Stimulated activated naive CD8-positive, alpha-beta T cell treated with anti-CD3 and anti-CD28 coated beads, Interleukin-15, Interleukin-2, amounts not matched to agents 100 ng/mL and 50 ng/mL, for 24 hours (primary cell): ENCODE measurements around the gene CTNNA2.

Experiments used
- H3K27ac Mint-ChIP-seq: one replicate; pipeline ENCODE4 v1.8.0; 2021; ENCODE audit warnings: mild to moderate bottlenecking, mixed read lengths
- H3K27me3 Mint-ChIP-seq: one replicate; pipeline ENCODE4 v1.8.0; 2021; ENCODE audit warnings: mixed read lengths
- H3K36me3 Mint-ChIP-seq: one replicate; pipeline ENCODE4 v1.8.0; 2021; ENCODE audit warnings: low read depth, mixed read lengths
- H3K4me1 Mint-ChIP-seq: one replicate; pipeline ENCODE4 v1.8.0; 2021; ENCODE audit warnings: low read depth, mixed read lengths
- H3K4me3 Mint-ChIP-seq: one replicate; pipeline ENCODE4 v1.8.0; 2021; ENCODE audit warnings: mild to moderate bottlenecking, mixed read lengths
- H3K9me3 Mint-ChIP-seq: one replicate; pipeline ENCODE4 v1.8.0; 2021; ENCODE audit warnings: mixed read lengths

Gene CTNNA2

DNA sequence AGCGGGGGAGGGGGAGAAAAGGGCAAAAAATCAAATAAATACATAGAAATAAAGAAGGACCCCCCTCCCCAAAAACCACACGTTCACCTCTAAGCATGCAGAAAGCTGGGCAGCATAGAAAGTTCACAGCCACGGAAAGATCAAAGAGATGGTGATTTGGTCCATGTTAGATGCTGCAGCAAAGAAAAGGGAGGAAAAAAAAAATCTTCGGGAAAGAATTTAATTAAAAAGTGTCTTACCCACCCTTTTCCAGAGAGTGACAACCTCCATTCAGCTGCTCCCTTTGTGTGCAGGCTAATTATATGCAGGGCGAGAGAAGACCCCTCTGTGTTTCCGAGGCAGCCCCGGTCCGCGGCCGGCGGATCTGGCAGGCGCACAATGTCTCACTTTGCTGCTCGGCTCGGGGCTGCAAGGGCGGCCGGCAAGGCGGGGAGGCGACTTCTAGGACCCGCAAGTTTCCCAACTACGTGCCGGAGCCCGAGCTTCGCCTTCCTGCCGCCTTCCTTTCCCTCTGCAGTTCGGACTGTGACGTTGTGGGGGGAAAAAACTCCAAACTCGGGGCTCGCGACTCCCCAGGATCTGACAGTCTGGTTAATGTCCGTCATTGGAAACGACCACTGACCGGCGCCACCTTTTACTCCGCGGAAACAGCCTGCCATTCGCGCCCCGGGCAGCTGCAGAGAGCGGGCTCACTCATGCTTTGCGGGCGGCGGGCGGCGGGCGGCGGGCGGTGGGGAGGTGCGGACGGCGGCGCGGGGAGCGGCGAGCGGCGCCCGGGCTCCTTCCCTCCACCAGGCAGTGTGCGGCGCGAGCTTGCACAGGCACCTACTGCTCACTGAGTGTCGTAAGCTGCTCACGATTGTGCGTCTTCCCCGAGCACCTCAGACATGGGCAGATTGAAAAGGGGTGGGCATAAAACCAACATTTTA is 791.3 kb downstream of the CTNNA2 start, which contains the start of gene LRRTM1:
LRRTM1 (minus strand) TSS at position 844 of the 929 bp plus-strand sequence. CDS start 933 bp downstream, outside the sequence.
- Mint-ChIP-seq H3K27ac (no peak within 1 kb of the TSS), H3K27me3 (peaks cover 48% of the 10 kb centered on the region), H3K36me3 (no peaks in the 10 kb centered on the region), H3K9me3 (no peaks in the 10 kb centered on the region), H3K4me3 (no peak within 1 kb of the TSS), H3K4me1 (no peaks in the 10 kb centered on the region)

DNA sequence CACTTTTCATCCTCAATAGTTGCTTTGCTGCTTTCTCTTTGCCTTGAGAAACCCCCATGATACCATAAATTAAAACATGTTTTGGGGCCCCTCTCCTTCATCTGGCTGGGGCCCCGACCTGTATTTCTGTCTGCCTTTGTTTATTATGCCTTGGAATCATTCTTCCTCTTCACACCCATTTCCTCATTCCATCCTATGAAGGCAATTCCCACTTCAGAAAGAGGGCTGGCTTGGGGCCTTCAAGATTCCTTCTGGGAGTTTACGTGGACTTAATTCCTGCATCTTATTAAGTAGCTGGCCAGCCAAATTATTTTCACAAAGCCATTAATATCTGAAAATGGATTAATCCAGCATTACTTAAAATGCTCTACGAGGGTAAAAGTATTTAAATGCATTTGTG is 798.5 kb downstream of the CTNNA2 start:
- Mint-ChIP-seq H3K36me3 (no peaks in the 10 kb centered on the region), H3K27ac (no peak overlapping the region), H3K27me3 (peaks cover 2% of the 10 kb centered on the region), H3K9me3 (peaks cover 9% of the 10 kb centered on the region), H3K4me3 (no peak overlapping the region), H3K4me1 (no peaks in the 10 kb centered on the region)

DNA sequence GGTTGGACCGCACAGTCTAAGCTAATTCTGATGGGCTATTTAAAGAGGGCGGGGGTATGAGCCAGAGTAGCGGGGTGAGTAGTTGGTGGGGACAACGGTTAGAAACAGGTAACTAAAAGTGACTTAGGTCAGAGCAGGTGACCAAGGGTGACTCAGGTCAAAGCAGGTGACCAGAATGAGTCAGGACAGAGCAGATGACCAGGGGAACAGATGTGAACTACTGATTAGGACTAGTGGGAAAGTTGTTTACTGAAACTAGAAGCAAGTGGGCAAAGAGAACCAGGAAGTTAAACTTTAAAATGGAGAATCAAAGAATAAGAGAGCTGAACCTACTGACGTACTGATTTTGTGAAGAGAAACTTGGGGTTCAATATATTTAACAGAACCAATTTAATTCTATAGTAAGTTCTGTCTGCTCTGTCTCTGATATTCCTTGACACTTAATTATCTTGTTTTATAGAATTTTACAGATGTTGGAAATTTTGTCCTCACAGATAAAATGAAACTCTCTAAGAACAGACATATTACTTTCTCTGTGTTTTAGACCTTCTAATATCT is 799.5 kb downstream of the CTNNA2 start:
- Mint-ChIP-seq H3K36me3 (no peaks in the 10 kb centered on the region), H3K4me3 (no peak overlapping the region), H3K9me3 (peaks cover 9% of the 10 kb centered on the region), H3K27me3 (no peaks in the 10 kb centered on the region), H3K4me1 (no peaks in the 10 kb centered on the region), H3K27ac (no peak overlapping the region)

DNA sequence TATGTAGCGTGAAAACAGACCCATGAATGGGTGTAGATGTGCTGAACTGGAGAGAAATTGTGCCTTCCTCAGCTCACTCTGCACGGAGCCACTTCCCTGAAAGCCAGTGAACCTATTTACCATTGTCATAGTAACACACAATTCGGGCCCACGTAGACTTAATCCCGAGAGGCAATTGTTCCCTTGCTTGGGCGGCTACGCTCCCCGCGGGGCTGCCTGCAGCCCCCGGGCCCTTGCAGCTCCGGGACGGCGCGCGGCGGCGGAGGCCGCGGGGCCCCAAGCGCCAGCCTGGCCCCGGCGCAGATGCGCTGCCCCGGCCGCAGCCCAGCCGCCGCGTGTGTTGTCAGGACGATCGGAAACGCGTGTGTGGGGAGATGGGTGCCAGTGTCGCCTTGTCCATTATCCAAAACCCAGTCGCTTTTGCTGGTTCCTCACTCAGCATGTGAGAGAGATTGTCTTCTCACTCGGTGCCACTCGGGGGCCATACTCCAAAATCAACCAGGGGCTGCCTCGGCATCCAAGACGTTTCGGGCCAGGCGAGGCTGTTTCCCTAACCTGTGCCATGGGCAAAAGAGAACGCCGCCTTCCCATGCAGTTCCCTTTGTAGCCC is 809.6 kb downstream of the CTNNA2 start:
- no peak overlapping the region for H3K4me3 Mint-ChIP-seq
- no peaks in the 10 kb centered on the region for H3K4me1 Mint-ChIP-seq
- no peaks in the 10 kb centered on the region for H3K36me3 Mint-ChIP-seq
- H3K9me3 Mint-ChIP-seq: no peaks in the 10 kb centered on the region
- no peak overlapping the region for H3K27ac Mint-ChIP-seq
- peaks cover 7% of the 10 kb centered on the region for H3K27me3 Mint-ChIP-seq

DNA sequence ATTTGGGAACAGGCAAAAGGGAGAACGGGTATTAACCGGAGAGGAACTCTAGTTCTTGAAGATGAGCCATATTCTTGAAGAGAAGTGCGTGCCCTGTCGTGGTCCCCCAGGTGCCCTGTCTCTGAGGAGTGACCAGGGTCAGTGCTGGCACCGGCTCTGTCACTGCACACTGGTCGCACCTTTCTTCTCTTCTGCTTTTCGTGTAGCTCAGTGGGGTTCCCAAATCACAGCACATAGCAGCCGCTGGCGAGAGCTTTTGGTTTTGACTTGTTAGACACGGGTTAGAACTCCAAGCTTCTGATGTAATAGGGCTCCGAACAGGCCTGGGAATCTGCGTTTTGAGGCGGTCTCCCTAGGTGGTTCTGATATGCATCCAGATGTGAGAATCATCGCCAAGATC is 810.1 kb downstream of the CTNNA2 start:
- Mint-ChIP-seq H3K27ac (no peak overlapping the region), H3K4me1 (no peaks in the 10 kb centered on the region), H3K4me3 (no peak overlapping the region), H3K36me3 (no peaks in the 10 kb centered on the region), H3K9me3 (no peaks in the 10 kb centered on the region), H3K27me3 (peaks cover 7% of the 10 kb centered on the region)

DNA sequence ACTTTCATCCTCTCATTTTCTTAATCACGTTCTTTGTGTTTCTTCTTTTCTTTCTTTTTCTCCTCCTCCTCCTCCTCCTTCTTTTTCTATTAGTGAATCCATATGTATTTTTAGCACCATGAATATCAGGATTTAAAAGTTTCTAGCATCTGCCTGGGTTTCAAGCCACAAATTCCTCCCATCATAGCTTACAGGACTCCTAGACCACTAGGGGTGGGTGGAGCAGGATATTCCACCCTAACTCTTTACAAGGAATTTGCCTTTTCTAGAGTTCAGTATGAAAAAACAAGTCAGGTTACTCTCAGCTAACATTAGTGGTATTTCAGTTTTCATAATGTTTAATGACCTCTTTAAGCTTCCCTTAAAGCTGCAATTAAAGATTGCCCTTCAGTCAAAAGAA is 810.8 kb downstream of the CTNNA2 start:
- no peaks in the 10 kb centered on the region for H3K9me3 Mint-ChIP-seq
- no peak overlapping the region for H3K27ac Mint-ChIP-seq
- H3K4me1 Mint-ChIP-seq: no peaks in the 10 kb centered on the region
- H3K27me3 Mint-ChIP-seq: peaks cover 7% of the 10 kb centered on the region
- H3K4me3 Mint-ChIP-seq: no peak overlapping the region
- H3K36me3 Mint-ChIP-seq: no peaks in the 10 kb centered on the region

DNA sequence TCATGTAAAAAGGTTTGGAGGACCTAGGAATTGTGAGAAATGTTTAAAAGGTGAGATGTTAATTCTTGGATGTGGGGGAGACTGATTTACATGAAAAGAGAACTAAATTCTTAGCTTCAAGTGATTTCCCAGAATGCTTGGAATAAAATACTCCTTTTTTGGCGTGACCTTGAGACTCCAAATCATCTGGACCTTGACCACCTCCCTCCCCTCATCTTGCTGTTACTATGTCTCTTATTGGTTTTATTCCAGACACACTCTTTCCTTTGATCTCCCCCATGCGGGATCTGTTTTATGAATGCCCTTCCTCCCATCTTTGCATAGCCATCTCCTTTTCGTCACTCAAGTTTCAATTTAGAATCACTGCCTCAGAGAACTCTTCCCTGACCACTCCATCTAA is 811.7 kb downstream of the CTNNA2 start:
- H3K4me3 Mint-ChIP-seq: no peak overlapping the region
- no peak overlapping the region for H3K27ac Mint-ChIP-seq
- H3K36me3 Mint-ChIP-seq: no peaks in the 10 kb centered on the region
- peaks cover 7% of the 10 kb centered on the region for H3K27me3 Mint-ChIP-seq
- no peaks in the 10 kb centered on the region for H3K4me1 Mint-ChIP-seq
- no peaks in the 10 kb centered on the region for H3K9me3 Mint-ChIP-seq

DNA sequence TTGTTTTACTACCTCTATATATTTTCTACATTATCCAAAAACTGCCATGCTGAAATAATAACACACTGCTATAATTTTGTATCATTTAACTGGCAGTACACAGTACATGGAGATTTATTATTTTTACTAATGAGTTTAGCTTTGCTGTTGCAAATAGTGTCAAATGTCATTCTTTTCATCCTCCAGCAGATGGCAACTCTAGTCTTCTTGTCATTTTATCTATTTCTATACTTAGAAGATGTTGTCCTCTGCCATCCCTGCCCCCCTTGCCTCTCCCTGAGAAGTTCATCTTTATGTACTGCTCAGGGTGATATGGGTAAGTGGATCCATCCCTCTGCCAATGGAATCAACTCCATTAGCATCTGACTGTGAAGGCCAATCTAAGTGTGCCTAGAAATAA is 813.4 kb downstream of the CTNNA2 start:
- Mint-ChIP-seq H3K9me3 (peaks cover 4% of the 10 kb centered on the region), H3K27ac (no peak overlapping the region), H3K4me3 (no peak overlapping the region), H3K4me1 (no peaks in the 10 kb centered on the region), H3K27me3 (peaks cover 5% of the 10 kb centered on the region), H3K36me3 (no peaks in the 10 kb centered on the region)

DNA sequence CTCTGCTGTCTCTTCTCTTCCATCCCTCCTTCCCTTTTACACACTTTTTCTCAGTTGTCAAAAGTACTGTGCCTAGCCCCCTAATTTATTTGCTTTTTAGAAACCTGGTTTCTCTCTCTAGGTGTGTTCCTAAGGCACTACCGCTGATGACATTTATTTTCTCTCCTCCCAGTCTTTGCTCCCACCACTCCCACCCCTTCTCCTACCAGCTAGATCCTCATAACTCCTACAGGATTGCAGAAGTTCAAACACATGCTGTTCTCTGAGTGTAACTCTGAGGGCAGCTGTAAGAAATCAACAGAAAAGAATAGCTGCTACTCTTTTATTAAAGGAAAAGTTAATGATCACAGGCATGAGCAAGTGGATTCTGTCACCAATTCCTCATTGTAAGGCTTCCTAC is 814.0 kb downstream of the CTNNA2 start:
- Mint-ChIP-seq H3K27me3 (peaks cover 3% of the 10 kb centered on the region), H3K9me3 (peaks cover 4% of the 10 kb centered on the region), H3K4me3 (no peak overlapping the region), H3K27ac (no peak overlapping the region), H3K36me3 (no peaks in the 10 kb centered on the region), H3K4me1 (no peaks in the 10 kb centered on the region)

DNA sequence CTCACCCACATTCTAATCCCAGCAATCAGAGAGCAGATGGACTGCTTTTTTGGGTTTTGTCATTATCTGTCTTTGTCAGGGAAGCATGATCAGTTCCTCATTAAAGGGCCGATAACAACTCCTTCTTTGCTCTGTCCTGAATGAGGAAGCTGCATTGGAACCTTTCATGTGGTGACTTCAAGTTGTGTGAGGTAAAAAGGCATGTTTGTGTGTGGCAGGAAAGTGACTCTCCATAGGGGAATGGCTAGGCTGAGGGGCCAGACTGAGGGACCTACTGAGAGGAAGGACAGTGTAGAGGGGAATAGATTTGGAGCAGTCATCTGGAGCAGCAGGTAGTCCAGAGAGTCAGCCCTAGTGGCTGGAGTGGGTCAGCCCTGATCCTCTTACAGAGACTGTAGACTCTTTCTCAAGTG is 815.3 kb downstream of the CTNNA2 start:
- no peaks in the 10 kb centered on the region for H3K27me3 Mint-ChIP-seq
- H3K9me3 Mint-ChIP-seq: peaks cover 4% of the 10 kb centered on the region
- no peak overlapping the region for H3K4me3 Mint-ChIP-seq
- H3K4me1 Mint-ChIP-seq: no peaks in the 10 kb centered on the region
- H3K36me3 Mint-ChIP-seq: no peaks in the 10 kb centered on the region
- no peak overlapping the region for H3K27ac Mint-ChIP-seq

DNA sequence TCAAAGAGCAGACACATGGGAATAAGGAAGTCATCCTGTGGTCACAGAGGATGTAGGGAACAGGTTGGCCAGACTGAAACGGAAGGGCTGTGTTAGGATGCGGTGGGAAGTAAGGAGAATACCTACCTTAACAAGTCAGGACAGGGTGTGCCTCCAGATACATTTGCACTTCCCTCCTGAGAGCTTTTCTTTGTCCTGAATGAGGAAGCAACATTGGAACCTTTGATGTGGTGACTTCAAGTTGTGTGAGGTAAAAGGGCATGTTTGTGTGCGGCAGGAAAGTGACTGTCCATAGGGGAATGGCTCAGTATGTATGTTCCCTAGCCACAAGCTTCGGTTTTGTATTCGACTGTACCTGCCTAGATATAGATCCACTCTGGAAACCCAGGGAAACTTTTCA is 816.6 kb downstream of the CTNNA2 start:
- no peaks in the 10 kb centered on the region for H3K36me3 Mint-ChIP-seq
- H3K27ac Mint-ChIP-seq: no peak overlapping the region
- H3K4me1 Mint-ChIP-seq: no peaks in the 10 kb centered on the region
- peaks cover 4% of the 10 kb centered on the region for H3K9me3 Mint-ChIP-seq
- H3K27me3 Mint-ChIP-seq: no peaks in the 10 kb centered on the region
- no peak overlapping the region for H3K4me3 Mint-ChIP-seq

DNA sequence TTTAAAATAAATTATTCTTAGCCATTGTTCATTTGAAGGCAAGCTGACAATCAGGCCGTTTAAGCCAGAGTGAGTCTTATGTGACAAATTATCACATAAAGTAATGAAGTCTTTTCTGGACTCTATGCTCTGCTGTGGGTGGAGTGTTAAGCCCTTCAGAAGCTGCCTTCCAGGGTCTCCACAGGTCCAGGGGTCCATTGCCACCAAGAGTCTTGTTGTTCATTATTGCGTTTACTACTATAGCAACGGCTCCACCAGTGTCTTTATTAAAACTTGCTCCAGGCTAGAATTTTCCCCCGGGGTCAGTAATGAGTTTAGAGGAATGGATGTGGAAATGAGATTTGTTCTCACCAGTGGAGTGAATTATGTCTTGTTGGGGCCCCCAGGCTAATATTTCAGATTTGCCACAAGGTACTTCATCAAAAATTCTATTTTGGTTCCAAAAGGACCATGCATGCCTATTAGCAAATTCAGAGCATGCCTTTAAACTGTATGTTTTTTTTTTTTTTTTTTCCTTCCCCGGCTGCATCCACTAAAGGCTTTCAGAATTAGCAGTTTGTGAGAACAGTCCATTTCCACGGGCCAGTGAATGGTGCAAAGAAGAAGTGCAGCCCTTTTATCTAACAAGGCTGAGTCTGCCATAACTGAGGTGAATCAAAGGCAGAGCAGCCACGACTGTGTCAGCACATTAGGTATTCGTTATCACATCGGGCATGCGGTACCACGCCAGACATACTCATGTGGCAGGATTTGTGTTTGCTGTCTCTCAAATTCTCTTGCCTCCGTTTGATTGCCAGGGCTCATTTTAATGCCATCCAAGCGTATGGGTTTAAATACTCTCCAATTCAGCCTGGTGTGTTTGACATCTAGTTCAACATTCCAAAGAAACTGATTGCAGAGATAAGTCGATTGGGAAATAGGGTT is 817.9 kb downstream of the CTNNA2 start:
- H3K9me3 Mint-ChIP-seq: peaks cover 4% of the 10 kb centered on the region
- H3K27ac Mint-ChIP-seq: no peak overlapping the region
- no peaks in the 10 kb centered on the region for H3K36me3 Mint-ChIP-seq
- H3K27me3 Mint-ChIP-seq: no peaks in the 10 kb centered on the region
- H3K4me3 Mint-ChIP-seq: no peak overlapping the region
- no peaks in the 10 kb centered on the region for H3K4me1 Mint-ChIP-seq

DNA sequence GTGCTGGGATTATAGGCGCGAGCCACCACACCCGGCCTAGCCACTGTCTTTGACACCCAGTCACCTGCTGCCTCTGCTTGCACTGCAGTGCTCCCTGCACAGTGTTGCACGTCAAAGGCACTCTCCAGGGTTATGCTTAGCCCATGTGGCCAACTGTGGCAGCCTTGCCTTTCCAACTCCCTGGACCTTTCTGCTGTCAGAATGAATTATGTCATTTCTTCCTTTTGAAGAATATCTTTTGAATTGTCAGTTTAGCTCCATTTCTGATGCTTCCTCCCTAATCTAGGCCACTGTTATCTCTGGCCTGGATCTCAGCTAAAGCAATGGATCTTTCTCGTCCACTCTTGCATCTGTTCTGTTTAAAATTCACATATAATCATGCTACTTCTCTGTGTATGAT is 821.0 kb downstream of the CTNNA2 start:
- H3K4me3 Mint-ChIP-seq: no peak overlapping the region
- H3K4me1 Mint-ChIP-seq: no peaks in the 10 kb centered on the region
- H3K27ac Mint-ChIP-seq: no peak overlapping the region

DNA sequence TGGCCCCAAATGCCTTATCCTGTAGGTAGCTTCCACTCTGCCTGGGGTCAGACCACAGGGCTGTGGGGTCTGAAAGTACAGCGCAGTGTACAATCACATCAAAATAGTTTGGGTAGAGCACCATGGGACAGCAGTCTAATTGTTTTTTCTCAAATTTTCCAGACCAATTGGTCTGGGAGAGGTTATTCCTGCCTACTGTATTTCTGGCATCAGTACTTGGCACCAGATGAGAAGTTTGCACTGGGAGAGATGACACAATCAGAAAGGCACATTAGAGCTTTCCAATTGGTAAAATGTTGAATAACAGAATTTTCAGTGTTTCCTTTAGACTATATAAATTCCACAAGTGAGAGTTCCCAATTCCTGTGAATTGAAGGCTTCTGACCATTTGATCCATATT is 822.6 kb downstream of the CTNNA2 start:
- H3K4me3 Mint-ChIP-seq: no peak overlapping the region
- H3K27me3 Mint-ChIP-seq: no peaks in the 10 kb centered on the region
- H3K27ac Mint-ChIP-seq: no peak overlapping the region
- no peaks in the 10 kb centered on the region for H3K4me1 Mint-ChIP-seq
- H3K9me3 Mint-ChIP-seq: peaks cover 7% of the 10 kb centered on the region
- H3K36me3 Mint-ChIP-seq: no peaks in the 10 kb centered on the region

More for the DNA sequence above, 821.0 kb downstream of the CTNNA2 start:
- Mint-ChIP-seq H3K27me3 (no peaks in the 10 kb centered on the region), H3K36me3 (no peaks in the 10 kb centered on the region), H3K9me3 (peaks cover 7% of the 10 kb centered on the region)
